Vagina (tissue), 2 donors: ENCODE data around the gene PEX11A. TPM values are rescaled to one million over a fixed set of nuclear protein-coding genes. Genes with fewer than 3 reads are reported as not detected.

Experiments used
- DNase-seq, 2 donors: peaks; one replicate each; pipeline ENCODE4 v3.0.0-alpha.2; 2017; ENCODE audit errors: extremely low spot score in 2 of 2
- H3K27ac ChIP-seq: fragments of 200-600 bp; sonication (generic); one replicate; pipeline ENCODE4 v1.5.1; 2019
- H3K27me3 ChIP-seq: fragments of 200-600 bp; sonication (generic); one replicate; pipeline ENCODE4 v1.5.1; 2019
- H3K36me3 ChIP-seq, 2 donors: fragments of 200-600 bp; sonication (generic); one replicate each; pipeline ENCODE4 v1.5.1; 2017 to 2019
- H3K4me1 ChIP-seq: fragments of 200-600 bp; sonication (generic); one replicate; pipeline ENCODE4 v1.5.1; 2019
- H3K4me3 ChIP-seq, 2 donors: fragments of 200-600 bp; sonication (generic); 1 replicate in 1 of 2; 2 replicates in 1 of 2; pipeline ENCODE4 v1.5.1; 2016 to 2019
- H3K9me3 ChIP-seq: fragments of 200-600 bp; sonication (generic); one replicate; pipeline ENCODE4 v1.5.1; 2019
- CTCF ChIP-seq, 3 experiments: fragments of 450-650 bp in 2 of 3; fragments of 200-600 bp in 1 of 3; sonication (generic) in 1 of 3; IDR thresholded peaks; one replicate each; pipeline ENCODE4 v1.5.1; 2017 to 2019; ENCODE audit warnings: antibody characterized with exemption in 3 of 3, mild to moderate bottlenecking in 2 of 3, moderate library complexity in 2 of 3
- POLR2A ChIP-seq, 2 donors: fragments of 450-650 bp; IDR thresholded peaks; one replicate each; pipeline ENCODE4 v1.6.1; 2017; ENCODE audit warnings: antibody characterized with exemption in 2 of 2, mild to moderate bottlenecking in 2 of 2, moderate library complexity in 2 of 2
- POLR2AphosphoS5 ChIP-seq, 2 donors: sonication (generic); formaldehyde crosslinking; IDR thresholded peaks; one replicate each; pipeline ENCODE4 v1.9.0; 2017; ENCODE audit warnings: antibody characterized with exemption in 2 of 2, mild to moderate bottlenecking in 2 of 2, low read depth in 1 of 2; ENCODE audit not compliant: insufficient read depth in 1 of 2
- intact Hi-C: fragments of 100-400 bp; cut with DNase I; formaldehyde crosslinking; loops from one replicate; pipeline ENCODE4 v1.15.1; 2023
- total RNA-seq: library from RNA; depleted of rRNA; stranded (reverse); fragments of >200 nt; gene quantifications from one replicate; pipeline ENCODE4 v1.2.3, GENCODE V29; 2016

The PEX11A gene
- total RNA-seq, 1 donor from 2014 or later = 4.7 TPM

- Histone ChIP-seq H3K4me1 (peaks cover 18% of the 10 kb centered on the region), H3K36me3 (no peaks in the 10 kb centered on the region), H3K9me3 (no peaks in the 10 kb centered on the region), H3K4me3 (peak overlapping the region; percentile 38 to 60), H3K27ac (peak overlapping the region; percentile 81), H3K27me3 (no peaks in the 10 kb centered on the region)
- intact Hi-C loops = no loop called here
- no peak for TF ChIP-seq POLR2AphosphoS5 (IDR thresholded peaks at IDR 0.05; ENCODE audit: insufficient read depth in 1 of 2, low read depth in 1 of 2)
- no peak for TF ChIP-seq CTCF (IDR thresholded peaks at IDR 0.05)
- TF ChIP-seq POLR2A (IDR thresholded peaks at IDR 0.05) = no peak
- no peak for DNase-seq
These were observed 24.2 kb downstream of the PEX11A start for GRCh38 chr15:89666184-89666857.

- peak in 1 of 2 donors; percentile 64 for DNase-seq
- no peaks in the 10 kb centered on the region for H3K9me3 ChIP-seq
- H3K36me3 ChIP-seq = no peaks in the 10 kb centered on the region
- no peaks in the 10 kb centered on the region for H3K27me3 ChIP-seq
- H3K4me3 ChIP-seq = peak overlapping the region; percentile 38 to 60
- H3K27ac ChIP-seq = peak overlapping the region; percentile 81
- peaks cover 17% of the 10 kb centered on the region for H3K4me1 ChIP-seq
- intact Hi-C loops = no loop called here
- TF ChIP-seq POLR2A (IDR thresholded peaks at IDR 0.05) (no peak), POLR2AphosphoS5 (IDR thresholded peaks at IDR 0.05; ENCODE audit: insufficient read depth in 1 of 2, low read depth in 1 of 2) (peak in 1 of 2 donors; percentile 40)
These were observed 24.9 kb downstream of the PEX11A start for GRCh38 chr15:89665449-89666181.

GRCh38 chr15:89664441-89665350 lies 25.9 kb downstream of the PEX11A start:
- peak overlapping the region; percentile 38 to 60 for H3K4me3 ChIP-seq
- TF ChIP-seq POLR2A (IDR thresholded peaks at IDR 0.05) = no peak
- TF ChIP-seq POLR2AphosphoS5 (IDR thresholded peaks at IDR 0.05; ENCODE audit: insufficient read depth in 1 of 2, low read depth in 1 of 2) = no peak
- no peak for TF ChIP-seq CTCF (IDR thresholded peaks at IDR 0.05)
- peak overlapping the region; percentile 81 for H3K27ac ChIP-seq
- H3K4me1 ChIP-seq = peaks cover 17% of the 10 kb centered on the region
- no peak for DNase-seq
- no peaks in the 10 kb centered on the region for H3K9me3 ChIP-seq
- H3K27me3 ChIP-seq = no peaks in the 10 kb centered on the region
- intact Hi-C loops = no loop called here
- no peaks in the 10 kb centered on the region for H3K36me3 ChIP-seq

GRCh38 chr15:89662893-89663626 lies 27.5 kb downstream of the PEX11A start:
- Histone ChIP-seq H3K4me1 (peaks cover 17% of the 10 kb centered on the region), H3K36me3 (no peaks in the 10 kb centered on the region), H3K9me3 (no peaks in the 10 kb centered on the region), H3K27ac (peak overlapping the region; percentile 31), H3K27me3 (no peaks in the 10 kb centered on the region), H3K4me3 (no peak overlapping the region)
- intact Hi-C loops = no loop called here
- TF ChIP-seq POLR2A (IDR thresholded peaks at IDR 0.05) (no peak), CTCF (IDR thresholded peaks at IDR 0.05) (no peak), POLR2AphosphoS5 (IDR thresholded peaks at IDR 0.05; ENCODE audit: insufficient read depth in 1 of 2, low read depth in 1 of 2) (peak in 1 of 2 donors; percentile 47)
- DNase-seq = no peak
